Calu3 (cell line): ENCODE measurements around the gene WDR64. TPM values are rescaled to one million over a fixed set of nuclear protein-coding genes. Genes with fewer than 3 reads are reported as not detected.

ENCODE experiments used
- BruUV-seq: library from RNA; stranded (reverse); fragments of 400-500 nt; replicated peaks from 2 replicates; lab custom pipeline; 2021; lab: Mats Ljungman, UMichigan
- CTCF ChIA-PET: fragments of 300-600 bp; sonication (Branson Sonifier 250); formaldehyde crosslinking; loops from one replicate; lab custom pipeline; 2022; ENCODE audit warnings: antibody characterized with exemption; lab: Charles Lee
- DNase-seq: peaks from one replicate; pipeline ENCODE4 v3.0.0; 2022
- H3K27ac Mint-ChIP-seq: one replicate; pipeline ENCODE4 v1.8.0; 2022; ENCODE audit warnings: mixed read lengths; ENCODE audit not compliant: unreplicated experiment
- H3K27me3 Mint-ChIP-seq: one replicate; pipeline ENCODE4 v1.8.0; 2022; ENCODE audit warnings: mixed read lengths; ENCODE audit not compliant: unreplicated experiment
- H3K36me3 Mint-ChIP-seq: one replicate; pipeline ENCODE4 v1.8.0; 2022; ENCODE audit warnings: mild to moderate bottlenecking, moderate library complexity, mixed read lengths; ENCODE audit not compliant: insufficient read depth, unreplicated experiment
- H3K4me1 Mint-ChIP-seq: one replicate; pipeline ENCODE4 v1.8.0; 2022; ENCODE audit warnings: mild to moderate bottlenecking, low read depth, mixed read lengths; ENCODE audit not compliant: unreplicated experiment
- H3K4me3 Mint-ChIP-seq: one replicate; pipeline ENCODE4 v1.8.0; 2022; ENCODE audit warnings: mild to moderate bottlenecking, low read depth, moderate library complexity, mixed read lengths; ENCODE audit not compliant: unreplicated experiment
- H3K9me3 Mint-ChIP-seq: one replicate; pipeline ENCODE4 v1.8.0; 2022; ENCODE audit warnings: low read depth, mixed read lengths; ENCODE audit not compliant: unreplicated experiment
- intact Hi-C: fragments of 100-400 bp; cut with micrococcal nuclease; formaldehyde crosslinking; loops from one replicate; pipeline ENCODE4 v1.10.0; 2022; ENCODE audit not compliant: unreplicated experiment
- total RNA-seq: library from RNA; stranded (reverse); gene quantifications from 2 replicates; pipeline ENCODE4 v1.2.3, GENCODE V29; 2022
- TF ChIP-seq, protein P1 (sequence below): fragments of 200-600 bp; IDR thresholded peaks from one replicate; pipeline ENCODE4 v1.8.0; 2022; ENCODE audit warnings: antibody characterized with exemption; ENCODE audit not compliant: unreplicated experiment

WDR64 gene
- total RNA-seq, 1 experiment from 2014 or later: not detected

DNA sequence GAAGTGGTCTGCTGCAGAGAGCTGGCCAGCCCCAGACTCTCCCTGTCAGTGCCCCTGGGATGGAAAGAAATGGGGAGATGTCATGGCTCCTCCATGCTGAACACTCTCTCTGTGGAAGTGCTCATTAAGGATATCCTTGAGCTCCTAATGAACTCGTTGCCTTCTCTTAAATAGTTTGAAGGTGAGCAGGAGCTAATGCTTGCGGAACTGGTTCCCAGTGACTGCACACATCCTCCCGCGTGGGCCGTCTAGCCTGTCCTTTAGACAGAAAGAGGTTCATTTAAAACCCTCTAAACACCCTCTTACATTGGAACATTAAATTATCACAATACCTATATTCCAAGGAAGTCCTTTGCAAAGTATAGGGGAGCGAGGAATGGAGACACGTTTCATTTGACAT is 5.9 kb upstream of the WDR64 start:
- peaks cover 3% of the 10 kb centered on the region for H3K9me3 Mint-ChIP-seq

DNA sequence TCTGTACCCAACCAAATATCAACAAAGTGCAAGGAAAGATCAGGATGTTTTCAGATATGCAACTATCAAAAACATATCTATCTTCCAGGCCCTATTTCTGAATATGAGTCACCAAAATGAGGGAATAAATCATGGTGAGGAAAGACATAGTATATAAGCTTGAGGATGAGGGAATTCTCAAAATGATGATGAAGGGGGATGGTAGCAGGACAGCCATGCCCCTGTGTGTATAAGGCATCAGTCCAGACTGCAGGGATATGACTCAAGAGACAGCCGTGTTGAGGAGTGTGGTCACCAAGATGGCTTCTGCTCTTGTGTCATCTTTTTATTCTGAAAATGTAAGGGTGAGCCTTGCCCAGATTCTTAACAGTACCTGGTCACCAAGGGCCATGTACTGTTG is 4.4 kb upstream of the WDR64 start:
- Mint-ChIP-seq H3K4me1 (peaks cover under 1% of the 10 kb centered on the region), H3K9me3 (peaks cover 3% of the 10 kb centered on the region), H3K36me3 (no peaks in the 10 kb centered on the region), H3K27me3 (peaks cover 18% of the 10 kb centered on the region), H3K4me3 (no peak overlapping the region), H3K27ac (no peak overlapping the region)
- TF ChIP-seq, protein P1, sequence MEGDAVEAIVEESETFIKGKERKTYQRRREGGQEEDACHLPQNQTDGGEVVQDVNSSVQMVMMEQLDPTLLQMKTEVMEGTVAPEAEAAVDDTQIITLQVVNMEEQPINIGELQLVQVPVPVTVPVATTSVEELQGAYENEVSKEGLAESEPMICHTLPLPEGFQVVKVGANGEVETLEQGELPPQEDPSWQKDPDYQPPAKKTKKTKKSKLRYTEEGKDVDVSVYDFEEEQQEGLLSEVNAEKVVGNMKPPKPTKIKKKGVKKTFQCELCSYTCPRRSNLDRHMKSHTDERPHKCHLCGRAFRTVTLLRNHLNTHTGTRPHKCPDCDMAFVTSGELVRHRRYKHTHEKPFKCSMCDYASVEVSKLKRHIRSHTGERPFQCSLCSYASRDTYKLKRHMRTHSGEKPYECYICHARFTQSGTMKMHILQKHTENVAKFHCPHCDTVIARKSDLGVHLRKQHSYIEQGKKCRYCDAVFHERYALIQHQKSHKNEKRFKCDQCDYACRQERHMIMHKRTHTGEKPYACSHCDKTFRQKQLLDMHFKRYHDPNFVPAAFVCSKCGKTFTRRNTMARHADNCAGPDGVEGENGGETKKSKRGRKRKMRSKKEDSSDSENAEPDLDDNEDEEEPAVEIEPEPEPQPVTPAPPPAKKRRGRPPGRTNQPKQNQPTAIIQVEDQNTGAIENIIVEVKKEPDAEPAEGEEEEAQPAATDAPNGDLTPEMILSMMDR: no peak
- intact Hi-C loops: no loop called here
- no TSS peak for BruUV-seq
- no peak for DNase-seq
- CTCF ChIA-PET: no interaction called here

More for the DNA sequence above, 5.9 kb upstream of the WDR64 start:
- TF ChIP-seq, protein P1: no peak
- BruUV-seq: no TSS peak
- peaks cover 18% of the 10 kb centered on the region for H3K27me3 Mint-ChIP-seq
- no peak overlapping the region for H3K27ac Mint-ChIP-seq
- H3K4me3 Mint-ChIP-seq: no peak overlapping the region
- intact Hi-C loops: no loop called here
- no peak for DNase-seq
- H3K36me3 Mint-ChIP-seq: peaks cover under 1% of the 10 kb centered on the region
- CTCF ChIA-PET: interaction anchor here (0.6 kb wide), 1 partner anchor 410 kb away, joined by 3 read pairs; no protein-coding TSS in a partner anchor
- peaks cover 15% of the 10 kb centered on the region for H3K4me1 Mint-ChIP-seq

DNA sequence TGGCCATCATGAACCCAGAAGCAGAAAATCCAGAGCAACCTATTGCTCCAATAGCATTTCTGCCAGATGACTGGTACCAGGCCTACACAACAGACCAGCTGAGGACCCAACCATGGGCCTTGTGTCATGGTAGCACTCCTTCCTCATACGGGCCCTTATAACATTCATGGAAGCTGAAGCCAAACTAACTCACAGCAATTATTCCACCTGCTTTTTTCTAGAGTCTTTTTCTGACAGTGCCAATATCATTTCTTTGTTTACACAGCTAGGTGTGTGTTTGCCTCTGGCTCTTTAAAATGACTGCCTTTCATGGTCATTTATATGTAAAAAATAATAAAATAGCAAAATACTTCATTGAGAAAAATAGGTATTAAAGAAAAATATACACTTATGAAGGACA is 3.9 kb upstream of the WDR64 start:
- CTCF ChIA-PET: interaction anchor here (0.5 kb wide), 1 partner anchor 10 kb away, joined by 5 read pairs; no protein-coding TSS in a partner anchor
- Mint-ChIP-seq H3K9me3 (peaks cover 2% of the 10 kb centered on the region), H3K36me3 (no peaks in the 10 kb centered on the region), H3K4me3 (no peak overlapping the region), H3K4me1 (no peaks in the 10 kb centered on the region), H3K27ac (no peak overlapping the region), H3K27me3 (peaks cover 18% of the 10 kb centered on the region)
- intact Hi-C loops: no loop called here
- no peak for DNase-seq
- TF ChIP-seq, protein P1: no peak
- BruUV-seq: no TSS peak

DNA sequence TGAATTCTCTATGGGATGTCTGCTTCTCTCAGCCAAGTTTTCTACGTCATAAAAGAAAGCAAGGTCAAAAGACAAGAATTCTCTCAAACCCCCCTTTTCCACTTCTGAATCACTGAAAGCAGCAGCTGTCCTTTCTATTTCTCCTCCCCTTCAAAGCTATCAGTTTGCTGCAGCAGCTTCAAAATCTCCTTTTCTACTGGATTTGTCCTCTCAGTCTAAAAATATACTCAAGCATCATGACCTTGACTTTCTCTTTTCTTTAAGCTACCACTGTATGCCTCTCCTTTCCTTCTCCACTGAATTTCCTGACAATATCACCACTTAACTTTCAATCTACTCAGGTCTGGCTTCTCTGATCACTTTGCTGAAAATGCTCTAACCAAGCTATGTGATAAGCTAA is 1.9 kb downstream of the WDR64 start:
- BruUV-seq: no TSS peak
- H3K27ac Mint-ChIP-seq: no peak overlapping the region
- H3K4me3 Mint-ChIP-seq: no peak overlapping the region
- no peaks in the 10 kb centered on the region for H3K4me1 Mint-ChIP-seq
- DNase-seq: no peak
- peaks cover 18% of the 10 kb centered on the region for H3K27me3 Mint-ChIP-seq
- intact Hi-C loops: no loop called here
- CTCF ChIA-PET: interaction anchor here (0.7 kb wide), 1 partner anchor 17 kb away, joined by 3 read pairs; no protein-coding TSS in a partner anchor
- H3K9me3 Mint-ChIP-seq: no peaks in the 10 kb centered on the region
- H3K36me3 Mint-ChIP-seq: no peaks in the 10 kb centered on the region
- TF ChIP-seq, protein P1: no peak
